Measurements from ENCODE around the gene KCNE1.
"Not testable (repeated sequence)": the region's sequence is repeated elsewhere in the genome, so short reads cannot be mapped to it uniquely, and the experiment has no call there.

- TF ChIP-seq CTCF (IDR thresholded peaks at IDR 0.05; ENCODE audit: poor library complexity); EZH2phosphoT487 (IDR thresholded peaks at IDR 0.05; ENCODE audit: low read depth, severe bottlenecking, unreplicated experiment): not testable (repeated sequence)
These were observed 52.6 kb downstream of the KCNE1 start for GRCh38 chr21:34459426-34459825.

Data from hepatocyte (in vitro differentiated cells).